ENCODE measurements around the gene KATNIP. TPM values are rescaled to one million over a fixed set of nuclear protein-coding genes. Genes with fewer than 3 reads are reported as not detected.

The KATNIP gene
- total RNA-seq, 1 experiment from 2014 or later, result 21.5 TPM

DNA sequence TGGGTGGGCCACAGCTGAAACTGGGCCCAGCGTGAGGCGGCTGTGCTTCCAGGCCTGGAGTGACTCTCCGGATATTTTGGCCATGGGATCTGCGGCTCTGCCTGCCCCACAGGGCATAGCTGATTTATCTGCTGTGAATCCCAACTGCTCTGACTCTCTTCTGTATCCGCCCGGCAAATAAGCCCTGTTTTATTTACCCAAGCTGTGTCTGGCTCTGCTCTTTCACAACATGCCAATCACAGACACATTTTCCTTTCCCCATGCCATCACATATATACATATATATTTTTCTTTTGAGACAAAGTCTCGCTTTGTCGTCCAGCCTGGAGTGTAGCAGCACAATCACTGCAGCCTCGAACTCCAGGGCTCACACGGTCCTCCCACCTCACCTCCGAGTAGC, 33.6 kb upstream of the KATNIP start:
- H3K36me3 Mint-ChIP-seq (ENCODE audit: insufficient read depth, unreplicated experiment), result peaks cover 35% of the 10 kb centered on the region
- H3K9me3 Mint-ChIP-seq (ENCODE audit: unreplicated experiment), result no peaks in the 10 kb centered on the region
- Histone ChIP-seq H3K9me3 (no peaks in the 10 kb centered on the region), H3K4me1 (no peaks in the 10 kb centered on the region), H3K4me3 (ENCODE audit: low read depth, low read length) (no peak overlapping the region), H3K36me3 (ENCODE audit: control insufficient read depth, insufficient read depth, low read length) (no peaks in the 10 kb centered on the region; the same call in 1 of the 2 replicates), H3K27me3 (replicated peaks; ENCODE audit: control insufficient read depth, insufficient read depth, low read length) (no peaks in the 10 kb centered on the region)
- intact Hi-C loops (cut with micrococcal nuclease; ENCODE audit: unreplicated experiment), result no loop called here
- no TSS peak for BruUV-seq (replicated peaks)
- no peak for DNase-seq
- no peak overlapping the region for H3K4me3 Mint-ChIP-seq (ENCODE audit: unreplicated experiment)
- no peaks in the 10 kb centered on the region for H3K27me3 Mint-ChIP-seq (ENCODE audit: insufficient read depth, unreplicated experiment)
- H3K27ac Mint-ChIP-seq (ENCODE audit: unreplicated experiment), result no peak overlapping the region
- CTCF ChIA-PET, result interaction anchor here (1.3 kb wide), 1 partner anchor 11 kb away, joined by 4 read pairs; no protein-coding TSS in a partner anchor
- POLR2A ChIA-PET, result no interaction called here
- no peaks in the 10 kb centered on the region for H3K4me1 Mint-ChIP-seq (ENCODE audit: low read depth, unreplicated experiment)
- TF ChIP-seq, protein P1, sequence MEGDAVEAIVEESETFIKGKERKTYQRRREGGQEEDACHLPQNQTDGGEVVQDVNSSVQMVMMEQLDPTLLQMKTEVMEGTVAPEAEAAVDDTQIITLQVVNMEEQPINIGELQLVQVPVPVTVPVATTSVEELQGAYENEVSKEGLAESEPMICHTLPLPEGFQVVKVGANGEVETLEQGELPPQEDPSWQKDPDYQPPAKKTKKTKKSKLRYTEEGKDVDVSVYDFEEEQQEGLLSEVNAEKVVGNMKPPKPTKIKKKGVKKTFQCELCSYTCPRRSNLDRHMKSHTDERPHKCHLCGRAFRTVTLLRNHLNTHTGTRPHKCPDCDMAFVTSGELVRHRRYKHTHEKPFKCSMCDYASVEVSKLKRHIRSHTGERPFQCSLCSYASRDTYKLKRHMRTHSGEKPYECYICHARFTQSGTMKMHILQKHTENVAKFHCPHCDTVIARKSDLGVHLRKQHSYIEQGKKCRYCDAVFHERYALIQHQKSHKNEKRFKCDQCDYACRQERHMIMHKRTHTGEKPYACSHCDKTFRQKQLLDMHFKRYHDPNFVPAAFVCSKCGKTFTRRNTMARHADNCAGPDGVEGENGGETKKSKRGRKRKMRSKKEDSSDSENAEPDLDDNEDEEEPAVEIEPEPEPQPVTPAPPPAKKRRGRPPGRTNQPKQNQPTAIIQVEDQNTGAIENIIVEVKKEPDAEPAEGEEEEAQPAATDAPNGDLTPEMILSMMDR (IDR thresholded peaks at IDR 0.05; ENCODE audit: insufficient read depth in 1 of 2, low read depth in 1 of 2, low read length in 1 of 2, severe bottlenecking in 1 of 2, unreplicated experiment in 1 of 2), result no peak

- no peak for DNase-seq
- H3K4me3 ChIP-seq (ENCODE audit: low read depth, low read length), result no peak overlapping the region
- H3K27me3 ChIP-seq (replicated peaks; ENCODE audit: control insufficient read depth, insufficient read depth, low read length), result no peaks in the 10 kb centered on the region
- BruUV-seq (replicated peaks), result no TSS peak
- Mint-ChIP-seq H3K27me3 (ENCODE audit: insufficient read depth, unreplicated experiment) (no peaks in the 10 kb centered on the region), H3K4me3 (ENCODE audit: unreplicated experiment) (no peak overlapping the region), H3K36me3 (ENCODE audit: insufficient read depth, unreplicated experiment) (peaks cover 32% of the 10 kb centered on the region), H3K27ac (ENCODE audit: unreplicated experiment) (no peak overlapping the region), H3K4me1 (ENCODE audit: low read depth, unreplicated experiment) (no peaks in the 10 kb centered on the region), H3K9me3 (ENCODE audit: unreplicated experiment) (no peaks in the 10 kb centered on the region)
- CTCF ChIA-PET, result no interaction called here
- H3K4me1 ChIP-seq, result no peaks in the 10 kb centered on the region
- TF ChIP-seq, protein P1 (IDR thresholded peaks at IDR 0.05; ENCODE audit: insufficient read depth in 1 of 2, low read depth in 1 of 2, low read length in 1 of 2, severe bottlenecking in 1 of 2, unreplicated experiment in 1 of 2), result no peak
- POLR2A ChIA-PET, result no interaction called here
- no peaks in the 10 kb centered on the region for H3K9me3 ChIP-seq
- intact Hi-C loops (cut with micrococcal nuclease; ENCODE audit: unreplicated experiment), result no loop called here
- no peaks in the 10 kb centered on the region; the same call in 1 of the 2 replicates for H3K36me3 ChIP-seq (ENCODE audit: control insufficient read depth, insufficient read depth, low read length)
Observed at GRCh38 chr16:27517664-27518063, 32.3 kb upstream of the KATNIP start.

DNA sequence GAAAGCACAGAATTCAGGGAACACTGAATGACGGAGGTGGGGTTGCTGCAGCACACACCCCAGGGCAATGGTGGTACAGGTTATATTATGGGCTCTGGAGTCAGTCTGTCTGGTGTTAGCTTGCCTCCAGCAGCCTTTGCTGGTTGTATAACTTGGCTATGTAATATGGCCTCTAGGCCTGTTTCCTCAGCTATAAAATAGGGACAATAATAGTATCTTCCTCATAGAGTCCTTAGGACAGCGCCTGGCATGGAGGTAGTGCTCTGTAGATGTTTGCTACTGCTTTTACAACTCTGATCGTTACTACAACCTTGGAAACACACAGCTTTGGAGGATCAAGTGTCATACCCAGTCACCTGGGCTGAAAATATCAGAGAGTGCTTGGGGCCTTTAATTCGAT, 31.7 kb upstream of the KATNIP start:
- Mint-ChIP-seq H3K4me1 (ENCODE audit: low read depth, unreplicated experiment) (no peaks in the 10 kb centered on the region), H3K4me3 (ENCODE audit: unreplicated experiment) (no peak overlapping the region), H3K9me3 (ENCODE audit: unreplicated experiment) (no peaks in the 10 kb centered on the region), H3K36me3 (ENCODE audit: insufficient read depth, unreplicated experiment) (peaks cover 35% of the 10 kb centered on the region), H3K27ac (ENCODE audit: unreplicated experiment) (no peak overlapping the region), H3K27me3 (ENCODE audit: insufficient read depth, unreplicated experiment) (no peaks in the 10 kb centered on the region)
- Histone ChIP-seq H3K4me3 (ENCODE audit: low read depth, low read length) (no peak overlapping the region), H3K36me3 (ENCODE audit: control insufficient read depth, insufficient read depth, low read length) (no peaks in the 10 kb centered on the region; the same call in 1 of the 2 replicates), H3K4me1 (no peaks in the 10 kb centered on the region), H3K9me3 (no peaks in the 10 kb centered on the region), H3K27me3 (replicated peaks; ENCODE audit: control insufficient read depth, insufficient read depth, low read length) (no peaks in the 10 kb centered on the region)
- no peak for DNase-seq
- no TSS peak for BruUV-seq (replicated peaks)
- ChIA-PET POLR2A (no interaction called here), CTCF (no interaction called here)
- intact Hi-C loops (cut with micrococcal nuclease; ENCODE audit: unreplicated experiment), result no loop called here
- TF ChIP-seq, protein P1 (IDR thresholded peaks at IDR 0.05; ENCODE audit: insufficient read depth in 1 of 2, low read depth in 1 of 2, low read length in 1 of 2, severe bottlenecking in 1 of 2, unreplicated experiment in 1 of 2), result no peak

Measured in Caco-2 (cell line).